DND-41 (cell line): ENCODE results near the gene FSCN2.

ENCODE experiments used
- ATAC-seq: fragments of 200-7000 bp; cut with Tn5 transposase; 3 replicates; pipeline ENCODE4 v1.9.1; 2021; ENCODE audit warnings: low read depth; ENCODE audit not compliant: insufficient read depth
- DNase-seq: peaks from one replicate; pipeline ENCODE4 v3.0.0-alpha.2; 2020
- H2AFZ ChIP-seq: 2 replicates; pipeline ENCODE4 v1.6.0; 2012; ENCODE audit warnings: low read depth, low read length
- H3K27ac ChIP-seq: 2 replicates; pipeline ENCODE4 v1.5.1; 2012; ENCODE audit warnings: low read length, inconsistent platforms
- H3K27me3 ChIP-seq: fragments of 200-600 bp; sonication (generic); 2 replicates; pipeline ENCODE4 v1.6.0; 2012; ENCODE audit warnings: low read length, mild to moderate bottlenecking, inconsistent platforms; ENCODE audit not compliant: insufficient read depth, poor library complexity
- H3K36me3 ChIP-seq: 2 replicates; pipeline ENCODE4 v1.5.1; 2012; ENCODE audit warnings: low read length, inconsistent platforms; ENCODE audit not compliant: insufficient read depth
- H3K4me1 ChIP-seq: 2 replicates; pipeline ENCODE4 v1.5.1; 2012; ENCODE audit warnings: mild to moderate bottlenecking, low read length; ENCODE audit not compliant: insufficient read depth
- H3K4me2 ChIP-seq: 2 replicates; pipeline ENCODE4 v1.6.0; 2012; ENCODE audit warnings: mild to moderate bottlenecking, moderate library complexity, low read length, inconsistent platforms; ENCODE audit not compliant: insufficient read depth
- H3K4me3 ChIP-seq, 2 experiments: fragments of 200-600 bp in 1 of 2; shearing (Covaris generic) in 1 of 2; 2 replicates each; pipeline ENCODE4 v1.5.1; 2012 to 2016; ENCODE audit warnings: inconsistent platforms in 2 of 2, low read length in 2 of 2, mild to moderate bottlenecking in 2 of 2, low read depth in 1 of 2, moderate library complexity in 1 of 2
- H3K79me2 ChIP-seq: 2 replicates; pipeline ENCODE4 v1.6.0; 2012; ENCODE audit warnings: low read length, inconsistent platforms; ENCODE audit not compliant: insufficient read depth
- H3K9ac ChIP-seq: 2 replicates; pipeline ENCODE4 v1.6.0; 2012; ENCODE audit warnings: low read depth, mild to moderate bottlenecking, inconsistent platforms, low read length, moderate library complexity
- H3K9me3 ChIP-seq: 2 replicates; pipeline ENCODE4 v1.5.1; 2012; ENCODE audit warnings: low read length, moderate library complexity, mild to moderate bottlenecking, inconsistent platforms; ENCODE audit not compliant: insufficient read depth, severe bottlenecking
- H4K20me1 ChIP-seq: 2 replicates; pipeline ENCODE4 v1.6.0; 2012; ENCODE audit warnings: low read length; ENCODE audit not compliant: insufficient read depth
- EZH2 ChIP-seq: IDR thresholded peaks from 3 replicates; pipeline ENCODE4 v1.6.1; 2012; ENCODE audit warnings: borderline replicate concordance, low read depth, mild to moderate bottlenecking, moderate library complexity, low read length, inconsistent platforms; ENCODE audit not compliant: severe bottlenecking
- TF ChIP-seq, protein P1 (sequence below): IDR thresholded peaks from 2 replicates; pipeline ENCODE4 v1.5.1; 2012; ENCODE audit warnings: borderline replicate concordance, low read length, moderate library complexity, mild to moderate bottlenecking; ENCODE audit not compliant: poor library complexity, severe bottlenecking; ENCODE audit errors: extremely low read depth

Gene FSCN2

DNA sequence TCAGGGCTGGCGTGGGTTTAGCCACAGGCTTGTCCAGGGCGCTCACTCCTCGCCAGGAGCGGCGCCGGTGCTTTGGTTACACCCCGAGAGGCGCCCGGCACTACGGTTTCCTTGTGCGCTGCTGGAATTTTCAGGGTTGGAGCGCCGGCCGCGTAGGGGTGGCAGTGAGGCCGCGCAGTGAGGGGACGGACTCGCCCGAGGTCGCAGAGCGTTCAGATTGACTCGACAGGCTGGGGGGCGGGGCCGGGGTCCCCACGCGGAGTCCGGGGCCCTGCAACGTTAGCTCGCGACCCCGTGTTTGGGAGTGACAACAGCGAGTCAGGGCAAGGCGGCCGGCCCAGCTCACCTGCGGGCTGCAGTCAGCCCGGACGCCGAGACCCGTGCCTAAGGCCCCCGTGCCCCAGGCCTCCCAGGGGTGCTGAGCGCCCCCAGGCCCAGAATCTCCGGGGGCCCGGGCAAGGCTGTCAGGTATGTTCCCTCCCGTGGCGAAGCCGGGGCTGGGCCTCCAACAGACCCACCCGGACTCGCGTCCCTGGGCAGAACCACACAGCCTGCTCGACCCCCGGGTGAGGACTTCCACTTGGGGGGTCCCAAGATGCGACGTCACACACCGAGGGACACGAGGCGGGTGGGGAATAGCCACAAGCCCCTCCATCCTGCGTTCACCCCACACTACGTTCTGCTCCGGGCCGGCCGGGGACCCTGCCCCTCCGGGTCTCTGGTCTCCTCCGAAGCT lies 14.3 kb upstream of the FSCN2 start:
- TF ChIP-seq EZH2: no peak
- TF ChIP-seq, protein P1, sequence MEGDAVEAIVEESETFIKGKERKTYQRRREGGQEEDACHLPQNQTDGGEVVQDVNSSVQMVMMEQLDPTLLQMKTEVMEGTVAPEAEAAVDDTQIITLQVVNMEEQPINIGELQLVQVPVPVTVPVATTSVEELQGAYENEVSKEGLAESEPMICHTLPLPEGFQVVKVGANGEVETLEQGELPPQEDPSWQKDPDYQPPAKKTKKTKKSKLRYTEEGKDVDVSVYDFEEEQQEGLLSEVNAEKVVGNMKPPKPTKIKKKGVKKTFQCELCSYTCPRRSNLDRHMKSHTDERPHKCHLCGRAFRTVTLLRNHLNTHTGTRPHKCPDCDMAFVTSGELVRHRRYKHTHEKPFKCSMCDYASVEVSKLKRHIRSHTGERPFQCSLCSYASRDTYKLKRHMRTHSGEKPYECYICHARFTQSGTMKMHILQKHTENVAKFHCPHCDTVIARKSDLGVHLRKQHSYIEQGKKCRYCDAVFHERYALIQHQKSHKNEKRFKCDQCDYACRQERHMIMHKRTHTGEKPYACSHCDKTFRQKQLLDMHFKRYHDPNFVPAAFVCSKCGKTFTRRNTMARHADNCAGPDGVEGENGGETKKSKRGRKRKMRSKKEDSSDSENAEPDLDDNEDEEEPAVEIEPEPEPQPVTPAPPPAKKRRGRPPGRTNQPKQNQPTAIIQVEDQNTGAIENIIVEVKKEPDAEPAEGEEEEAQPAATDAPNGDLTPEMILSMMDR: no peak
- DNase-seq: peak; percentile 74
- peak overlapping the region; percentile 31 to 66 for H3K4me3 ChIP-seq

DNA sequence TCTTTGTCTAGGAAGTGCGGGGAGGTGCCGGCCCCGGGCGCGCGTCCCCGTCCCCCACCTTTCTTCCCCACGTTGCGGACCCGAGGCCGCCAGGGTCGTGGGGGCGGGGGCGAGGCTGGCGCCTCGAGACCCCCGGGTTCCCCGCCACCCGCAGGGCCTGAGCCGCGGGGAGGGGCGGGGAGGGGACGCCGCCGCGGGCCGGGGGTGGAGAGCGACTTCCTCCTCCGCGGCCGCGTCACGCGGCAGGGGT lies 13.8 kb upstream of the FSCN2 start:
- Histone ChIP-seq H3K27me3 (no peaks in the 10 kb centered on the region), H3K36me3 (peaks cover 31% of the 10 kb centered on the region), H3K4me1 (peaks cover 36% of the 10 kb centered on the region), H3K9me3 (no peaks in the 10 kb centered on the region), H3K27ac (peak overlapping the region; percentile 95), H3K79me2 (peaks cover 74% of the 10 kb centered on the region), H2AFZ (peak overlapping the region; percentile 12; the same call in 1 of the 2 replicates), H3K9ac (peak overlapping the region; percentile 99), H4K20me1 (peaks cover 50% of the 10 kb centered on the region), H3K4me3 (peak overlapping the region; percentile 31 to 66), H3K4me2 (peak overlapping the region; percentile 73)
- ATAC-seq (no peak; the same call in 2 of the 3 replicates), DNase-seq (no peak)
- TF ChIP-seq, protein P1: no peak
- no peak for TF ChIP-seq EZH2

More for the DNA sequence above, 14.3 kb upstream of the FSCN2 start:
- peaks cover 79% of the 10 kb centered on the region for H3K79me2 ChIP-seq
- ATAC-seq: peak; percentile 20
- no peaks in the 10 kb centered on the region for H3K9me3 ChIP-seq
- peak overlapping the region; percentile 12; the same call in 1 of the 2 replicates for H2AFZ ChIP-seq
- H4K20me1 ChIP-seq: peaks cover 55% of the 10 kb centered on the region
- peak overlapping the region; percentile 95 for H3K27ac ChIP-seq
- H3K4me1 ChIP-seq: peaks cover 41% of the 10 kb centered on the region
- peaks cover 36% of the 10 kb centered on the region for H3K36me3 ChIP-seq
- H3K9ac ChIP-seq: peak overlapping the region; percentile 99
- H3K4me2 ChIP-seq: peak overlapping the region; percentile 73
- no peaks in the 10 kb centered on the region for H3K27me3 ChIP-seq

DNA sequence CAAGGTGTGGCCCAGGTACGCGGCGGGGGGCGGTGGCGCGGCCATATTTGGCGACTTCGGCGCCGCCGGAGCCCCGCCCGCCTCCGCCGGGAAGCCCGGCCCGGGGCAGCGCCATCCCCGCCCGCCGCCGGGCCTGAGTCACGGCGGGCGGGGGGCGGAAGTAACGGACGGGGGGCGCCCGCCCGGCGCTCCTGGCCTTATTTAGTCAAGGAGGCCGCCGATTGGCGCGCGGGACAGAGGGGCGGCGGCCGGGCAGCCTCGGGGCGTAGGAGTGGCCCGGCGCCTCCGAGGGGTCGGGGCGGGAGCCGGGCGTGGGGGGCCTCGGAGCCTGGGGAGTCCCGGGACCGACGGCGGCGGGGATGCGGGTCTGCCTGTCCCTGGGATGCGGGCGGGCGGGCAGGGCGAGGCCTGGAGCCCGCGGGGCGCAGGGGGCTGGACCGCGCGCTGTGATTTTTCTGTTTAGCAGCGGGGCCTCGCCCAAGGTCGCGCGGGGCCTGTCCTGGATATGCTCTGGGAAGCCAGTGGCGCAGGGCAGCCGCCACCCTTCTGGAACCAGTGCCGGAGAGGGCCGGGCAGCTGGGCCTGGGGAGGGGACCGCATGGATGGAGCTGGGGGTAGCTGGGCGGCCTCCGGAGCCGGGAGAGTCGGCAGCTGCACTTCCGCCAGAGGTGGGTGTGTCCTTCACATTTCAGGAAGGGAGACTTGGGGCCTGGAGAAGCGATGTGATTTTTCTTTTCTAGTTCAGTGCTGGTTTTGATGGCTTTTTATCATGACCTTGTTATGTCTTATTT lies 13.2 kb upstream of the FSCN2 start:
- Histone ChIP-seq H2AFZ (peak overlapping the region; percentile 69), H3K27ac (peak overlapping the region; percentile 95), H4K20me1 (peaks cover 47% of the 10 kb centered on the region), H3K9me3 (no peaks in the 10 kb centered on the region), H3K79me2 (peaks cover 69% of the 10 kb centered on the region), H3K4me2 (peak overlapping the region; percentile 73), H3K36me3 (peaks cover 26% of the 10 kb centered on the region), H3K27me3 (no peaks in the 10 kb centered on the region), H3K4me1 (peaks cover 31% of the 10 kb centered on the region), H3K4me3 (peak overlapping the region; percentile 31 to 66; a peak in 3 of 4 replicates), H3K9ac (peak overlapping the region; percentile 99)
- peak; percentile 52 for ATAC-seq
- DNase-seq: peak; percentile 78
- TF ChIP-seq, protein P1: no peak
- TF ChIP-seq EZH2: no peak
